Hepatocyte (in vitro differentiated cells): ENCODE results near the gene NSMCE1. TPM values are rescaled to one million over a fixed set of nuclear protein-coding genes. Genes with fewer than 3 reads are reported as not detected.
A peak's percentile ranks its signal among the peaks of the same experiment; 100 is the strongest.

Experiments used
- DNase-seq: peaks from one replicate; pipeline ENCODE4 v3.0.0-alpha.2; 2016; ENCODE audit warnings: low spot score
- H2AFZ ChIP-seq: fragments of 200-600 bp; sonication (generic); 2 replicates; pipeline ENCODE4 v1.6.0; 2016; ENCODE audit warnings: antibody characterized with exemption, mild to moderate bottlenecking
- H3K27ac ChIP-seq: fragments of 200-600 bp; sonication (generic); 2 replicates; pipeline ENCODE4 v1.5.1; 2016; ENCODE audit warnings: mild to moderate bottlenecking
- H3K27me3 ChIP-seq: fragments of 200-600 bp; sonication (generic); 2 replicates; pipeline ENCODE4 v1.6.1; 2016
- H3K36me3 ChIP-seq: fragments of 200-600 bp; sonication (generic); replicated peaks from 2 replicates; pipeline ENCODE4 v1.5.1; 2016; ENCODE audit warnings: low read depth; ENCODE audit not compliant: insufficient read depth
- H3K4me1 ChIP-seq: fragments of 200-600 bp; sonication (generic); 2 replicates; pipeline ENCODE4 v1.5.1; 2016; ENCODE audit warnings: mild to moderate bottlenecking, moderate library complexity; ENCODE audit not compliant: insufficient read depth
- H3K4me2 ChIP-seq: fragments of 200-600 bp; sonication (generic); 2 replicates; pipeline ENCODE4 v1.6.0; 2016
- H3K4me3 ChIP-seq: fragments of 200-600 bp; sonication (generic); 2 replicates; pipeline ENCODE4 v1.5.1; 2016; ENCODE audit warnings: mild to moderate bottlenecking
- H3K79me2 ChIP-seq: fragments of 200-600 bp; sonication (generic); 2 replicates; pipeline ENCODE4 v1.6.0; 2017; ENCODE audit warnings: mild to moderate bottlenecking
- H3K9me2 ChIP-seq: fragments of 200-600 bp; sonication (generic); replicated peaks from 2 replicates; pipeline ENCODE4 v1.6.0; 2017; ENCODE audit warnings: mild to moderate bottlenecking; ENCODE audit not compliant: insufficient read depth
- H3K9me3 ChIP-seq: fragments of 200-600 bp; sonication (generic); 2 replicates; pipeline ENCODE4 v1.5.1; 2016; ENCODE audit warnings: low read depth, mild to moderate bottlenecking
- H4K20me1 ChIP-seq: fragments of 200-600 bp; sonication (generic); 2 replicates; pipeline ENCODE4 v1.6.0; 2016; ENCODE audit warnings: mild to moderate bottlenecking; ENCODE audit not compliant: insufficient read depth, poor library complexity, severe bottlenecking
- CTCF ChIP-seq: fragments of 200-600 bp; sonication (generic); IDR thresholded peaks from 2 replicates; pipeline ENCODE4 v1.5.1; 2016; ENCODE audit warnings: antibody characterized with exemption, mild to moderate bottlenecking; ENCODE audit not compliant: poor library complexity
- EZH2 ChIP-seq: fragments of 200-600 bp; sonication (generic); IDR thresholded peaks from 2 replicates; pipeline ENCODE4 v1.6.1; 2016; ENCODE audit warnings: antibody characterized with exemption, mild to moderate bottlenecking, borderline replicate concordance
- EZH2phosphoT487 ChIP-seq: fragments of 200-600 bp; sonication (generic); IDR thresholded peaks from one replicate; pipeline ENCODE4 v1.6.1; 2018; ENCODE audit warnings: antibody characterized with exemption, mild to moderate bottlenecking, low read depth, moderate library complexity; ENCODE audit not compliant: unreplicated experiment, severe bottlenecking
- WGBS: methylation state at CpG from one replicate; pipeline ENCODE4 v1.1.6; 2016; ENCODE audit warnings: low lambda C conversion rate; ENCODE audit errors: missing lambda C conversion rate; 5-methylcytosine and 5-hydroxymethylcytosine counted together
- polyA plus RNA-seq: library from polyadenylated mRNA; unstranded; fragments of >200 nt; fragmentation: Nextera tagmentation; extraction: Ambion mirVana; gene quantifications from 2 replicates; pipeline ENCODE4 v1.2.1, GENCODE V29; 2016
- total RNA-seq: library from RNA; depleted of rRNA; stranded (reverse); fragments of >200 nt; gene quantifications from 2 replicates; pipeline ENCODE4 v1.2.3, GENCODE V29; 2014

NSMCE1 gene
- 35.0 and 40.8 TPM in 2 replicates for total RNA-seq
- 58.2 and 66.3 TPM in 2 replicates for polyA plus RNA-seq

GRCh38 chr16:27268376-27269299, at the start of gene NSMCE1:
Gene NSMCE1 (minus strand): TSS chr16:27268772. CDS start chr16:27257570, 11,202 bp downstream.
- Histone ChIP-seq H4K20me1 (no peaks in the 10 kb centered on the region), H3K79me2 (peaks cover 7% of the 10 kb centered on the region), H3K36me3 (no peaks in the 10 kb centered on the region), H3K9me2 (no peaks in the 10 kb centered on the region), H3K4me2 (peak within 1 kb of the TSS; percentile 87), H2AFZ (peak within 1 kb of the TSS; percentile 96), H3K27ac (peak within 1 kb of the TSS; percentile 87), H3K4me1 (peaks cover 16% of the 10 kb centered on the region), H3K27me3 (no peaks in the 10 kb centered on the region), H3K4me3 (peak within 1 kb of the TSS; percentile 85), H3K9me3 (no peaks in the 10 kb centered on the region)
- peak; percentile 96 for DNase-seq
- WGBS = 26% methylated on average over 51 of the region's 58 CpGs
- TF ChIP-seq CTCF (no peak), EZH2 (no peak), EZH2phosphoT487 (no peak)

GRCh38 chr16:27317738-27318391, 49.3 kb upstream of the NSMCE1 start:
- Histone ChIP-seq H3K27me3 (no peaks in the 10 kb centered on the region), H3K36me3 (no peaks in the 10 kb centered on the region), H3K27ac (peak overlapping the region; percentile 32), H3K79me2 (peaks cover 77% of the 10 kb centered on the region), H4K20me1 (no peaks in the 10 kb centered on the region), H2AFZ (no peak overlapping the region), H3K4me2 (peak overlapping the region; percentile 42), H3K9me2 (no peaks in the 10 kb centered on the region), H3K9me3 (no peaks in the 10 kb centered on the region), H3K4me3 (no peak overlapping the region), H3K4me1 (peaks cover 28% of the 10 kb centered on the region)
- TF ChIP-seq EZH2phosphoT487 = no peak
- WGBS = 92% methylated on average over 10 of the region's 10 CpGs
- no peak for DNase-seq

- H3K36me3 ChIP-seq = no peaks in the 10 kb centered on the region
- H3K4me2 ChIP-seq = no peak overlapping the region
- H3K9me2 ChIP-seq = no peaks in the 10 kb centered on the region
- TF ChIP-seq EZH2phosphoT487 = no peak
- peaks cover 72% of the 10 kb centered on the region for H3K79me2 ChIP-seq
- 81% methylated on average over 7 of the region's 7 CpGs for WGBS
- H3K27ac ChIP-seq = no peak overlapping the region
- no peak overlapping the region for H3K4me3 ChIP-seq
- DNase-seq = no peak
- no peaks in the 10 kb centered on the region for H4K20me1 ChIP-seq
- H3K27me3 ChIP-seq = no peaks in the 10 kb centered on the region
- H3K9me3 ChIP-seq = no peaks in the 10 kb centered on the region
- H2AFZ ChIP-seq = no peak overlapping the region
- peaks cover 23% of the 10 kb centered on the region for H3K4me1 ChIP-seq
Observed at GRCh38 chr16:27317320-27317719, 48.7 kb upstream of the NSMCE1 start.

GRCh38 chr16:27316038-27316680, 47.6 kb upstream of the NSMCE1 start:
- H3K36me3 ChIP-seq = no peaks in the 10 kb centered on the region
- no peaks in the 10 kb centered on the region for H3K27me3 ChIP-seq
- WGBS = 84% methylated on average over 8 of the region's 8 CpGs
- no peaks in the 10 kb centered on the region for H4K20me1 ChIP-seq
- TF ChIP-seq EZH2phosphoT487 (no peak), CTCF (no peak), EZH2 (no peak)
- H3K79me2 ChIP-seq = peaks cover 60% of the 10 kb centered on the region
- H2AFZ ChIP-seq = no peak overlapping the region
- H3K4me2 ChIP-seq = peak overlapping the region; percentile 92
- peaks cover 27% of the 10 kb centered on the region for H3K4me1 ChIP-seq
- no peaks in the 10 kb centered on the region for H3K9me3 ChIP-seq
- no peak overlapping the region for H3K4me3 ChIP-seq
- H3K27ac ChIP-seq = peak overlapping the region; percentile 38
- H3K9me2 ChIP-seq = no peaks in the 10 kb centered on the region
- no peak for DNase-seq
